D721Med (cell line): Measurements from ENCODE around the gene ATG12.
"Not testable (repeated sequence)": the region's sequence is repeated elsewhere in the genome, so short reads cannot be mapped to it uniquely, and the experiment has no call there.

Experiments
- DNase-seq: peaks from one replicate; pipeline ENCODE4 v3.0.0; 2011; ENCODE audit warnings: low spot score; ENCODE audit not compliant: insufficient read length
- FAIRE-seq: peaks from 2 replicates; lab custom pipeline; 2011; peaks lifted over from hg19 to GRCh38; lab: Jason Lieb, UNC
- CTCF ChIP-seq: IDR thresholded peaks from 2 replicates; pipeline ENCODE4 v1.5.1; 2012; ENCODE audit warnings: mild to moderate bottlenecking, control low read depth; ENCODE audit not compliant: insufficient read depth; ENCODE audit errors: missing control alignments

ATG12 gene

GRCh38 chr5:115815006-115815692 lies 26.2 kb downstream of the ATG12 start:
- TF ChIP-seq CTCF, result no peak
- DNase-seq, result no peak
- no peak for FAIRE-seq

- no peak for DNase-seq
- FAIRE-seq, result no peak
- no peak for TF ChIP-seq CTCF
Observed at GRCh38 chr5:115813719-115814118, 27.6 kb downstream of the ATG12 start.

GRCh38 chr5:115812372-115812771 lies 29.0 kb downstream of the ATG12 start:
- TF ChIP-seq CTCF, result no peak
- no peak for FAIRE-seq
- no peak for DNase-seq

- DNase-seq, result no peak
- no peak for TF ChIP-seq CTCF
- no peak for FAIRE-seq
Observed at GRCh38 chr5:115811406-115811805, 30.0 kb downstream of the ATG12 start.

GRCh38 chr5:115810761-115811160 lies 30.6 kb downstream of the ATG12 start:
- FAIRE-seq (peak; percentile 16), DNase-seq (no peak)
- no peak for TF ChIP-seq CTCF

- FAIRE-seq, result no peak
- TF ChIP-seq CTCF, result no peak
- no peak for DNase-seq
Observed at GRCh38 chr5:115809946-115810345, 31.4 kb downstream of the ATG12 start.

GRCh38 chr5:115808066-115808465 lies 33.3 kb downstream of the ATG12 start:
- DNase-seq, FAIRE-seq: not testable (repeated sequence)
